ENCODE measurements around the gene STOX2. TPM values are rescaled to one million over a fixed set of nuclear protein-coding genes. Genes with fewer than 3 reads are reported as not detected.

The STOX2 gene
- total RNA-seq, 1 donor from 2014 or later: 1.9 TPM

GRCh38 chr4:183962419-183962818 lies 57.3 kb downstream of the STOX2 start:
- Mint-ChIP-seq H3K4me1 (ENCODE audit: low read depth) (no peaks in the 10 kb centered on the region), H3K27me3 (ENCODE audit: low read depth) (peaks cover 3% of the 10 kb centered on the region), H3K36me3 (ENCODE audit: low read depth) (no peaks in the 10 kb centered on the region), H3K9me3 (ENCODE audit: low read depth) (no peaks in the 10 kb centered on the region), H3K4me3 (ENCODE audit: unreplicated experiment) (no peak overlapping the region), H3K27ac (ENCODE audit: unreplicated experiment) (no peak overlapping the region)
- DNase-seq (ENCODE audit: low spot score): no peak
- TF ChIP-seq, protein P1, sequence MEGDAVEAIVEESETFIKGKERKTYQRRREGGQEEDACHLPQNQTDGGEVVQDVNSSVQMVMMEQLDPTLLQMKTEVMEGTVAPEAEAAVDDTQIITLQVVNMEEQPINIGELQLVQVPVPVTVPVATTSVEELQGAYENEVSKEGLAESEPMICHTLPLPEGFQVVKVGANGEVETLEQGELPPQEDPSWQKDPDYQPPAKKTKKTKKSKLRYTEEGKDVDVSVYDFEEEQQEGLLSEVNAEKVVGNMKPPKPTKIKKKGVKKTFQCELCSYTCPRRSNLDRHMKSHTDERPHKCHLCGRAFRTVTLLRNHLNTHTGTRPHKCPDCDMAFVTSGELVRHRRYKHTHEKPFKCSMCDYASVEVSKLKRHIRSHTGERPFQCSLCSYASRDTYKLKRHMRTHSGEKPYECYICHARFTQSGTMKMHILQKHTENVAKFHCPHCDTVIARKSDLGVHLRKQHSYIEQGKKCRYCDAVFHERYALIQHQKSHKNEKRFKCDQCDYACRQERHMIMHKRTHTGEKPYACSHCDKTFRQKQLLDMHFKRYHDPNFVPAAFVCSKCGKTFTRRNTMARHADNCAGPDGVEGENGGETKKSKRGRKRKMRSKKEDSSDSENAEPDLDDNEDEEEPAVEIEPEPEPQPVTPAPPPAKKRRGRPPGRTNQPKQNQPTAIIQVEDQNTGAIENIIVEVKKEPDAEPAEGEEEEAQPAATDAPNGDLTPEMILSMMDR (IDR thresholded peaks at IDR 0.05): no peak

- DNase-seq (ENCODE audit: low spot score): no peak
- H3K27me3 Mint-ChIP-seq (ENCODE audit: low read depth): peaks cover 3% of the 10 kb centered on the region
- H3K27ac Mint-ChIP-seq (ENCODE audit: unreplicated experiment): no peak overlapping the region
- H3K36me3 Mint-ChIP-seq (ENCODE audit: low read depth): no peaks in the 10 kb centered on the region
- H3K9me3 Mint-ChIP-seq (ENCODE audit: low read depth): no peaks in the 10 kb centered on the region
- H3K4me1 Mint-ChIP-seq (ENCODE audit: low read depth): no peaks in the 10 kb centered on the region
- H3K4me3 Mint-ChIP-seq (ENCODE audit: unreplicated experiment): no peak overlapping the region
- TF ChIP-seq, protein P1 (IDR thresholded peaks at IDR 0.05): no peak
Observed at GRCh38 chr4:183966371-183966770, 61.3 kb downstream of the STOX2 start.

DNA sequence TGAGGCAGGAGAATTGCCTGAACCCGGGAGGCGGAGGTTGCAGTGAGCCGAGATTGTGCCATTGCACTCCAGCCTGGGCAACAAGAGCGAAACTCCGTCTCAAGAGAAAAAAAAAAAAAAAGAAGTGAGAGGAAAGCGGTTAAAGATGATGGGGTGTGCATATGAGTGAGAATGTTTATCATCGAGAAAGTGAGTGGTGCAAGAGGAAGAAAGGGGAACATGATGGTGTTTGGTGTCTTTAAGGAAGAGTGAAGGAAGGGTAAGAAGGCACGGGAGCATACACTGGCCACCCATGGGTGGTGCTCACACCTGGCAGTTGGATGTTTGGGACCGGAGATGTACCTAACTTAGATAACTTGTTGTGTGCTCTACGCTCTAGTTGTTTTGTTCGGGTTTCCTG lies 62.2 kb downstream of the STOX2 start:
- Mint-ChIP-seq H3K27ac (ENCODE audit: unreplicated experiment) (no peak overlapping the region), H3K9me3 (ENCODE audit: low read depth) (no peaks in the 10 kb centered on the region), H3K4me1 (ENCODE audit: low read depth) (peaks cover 3% of the 10 kb centered on the region), H3K36me3 (ENCODE audit: low read depth) (no peaks in the 10 kb centered on the region), H3K27me3 (ENCODE audit: low read depth) (peaks cover 1% of the 10 kb centered on the region), H3K4me3 (ENCODE audit: unreplicated experiment) (no peak overlapping the region)
- TF ChIP-seq, protein P1 (IDR thresholded peaks at IDR 0.05): no peak
- no peak for DNase-seq (ENCODE audit: low spot score)

DNA sequence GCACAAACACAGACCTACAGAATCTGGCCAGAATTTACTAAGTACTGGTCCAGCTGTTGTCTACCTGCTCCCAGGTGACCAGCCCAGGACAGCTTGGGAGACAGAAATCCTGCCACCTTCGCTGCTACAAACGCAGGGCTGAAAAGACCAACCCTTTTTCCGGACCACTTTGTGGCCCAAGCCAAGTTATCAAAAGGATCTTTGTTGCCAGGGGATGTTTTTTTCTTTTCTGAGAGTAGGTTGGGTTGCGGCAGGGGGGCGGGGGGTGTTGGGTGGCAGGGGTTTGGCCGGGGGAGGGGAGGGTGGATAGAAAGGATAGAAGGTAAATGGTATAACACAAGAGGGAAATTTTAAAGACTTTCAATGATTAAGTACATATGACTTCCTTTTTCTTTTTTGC lies 63.4 kb downstream of the STOX2 start:
- peaks cover 1% of the 10 kb centered on the region for H3K27me3 Mint-ChIP-seq (ENCODE audit: low read depth)
- H3K9me3 Mint-ChIP-seq (ENCODE audit: low read depth): peaks cover 5% of the 10 kb centered on the region
- H3K36me3 Mint-ChIP-seq (ENCODE audit: low read depth): no peaks in the 10 kb centered on the region
- no peak overlapping the region for H3K4me3 Mint-ChIP-seq (ENCODE audit: unreplicated experiment)
- H3K4me1 Mint-ChIP-seq (ENCODE audit: low read depth): peaks cover 3% of the 10 kb centered on the region
- no peak for DNase-seq (ENCODE audit: low spot score)
- H3K27ac Mint-ChIP-seq (ENCODE audit: unreplicated experiment): no peak overlapping the region
- TF ChIP-seq, protein P1 (IDR thresholded peaks at IDR 0.05): no peak

DNA sequence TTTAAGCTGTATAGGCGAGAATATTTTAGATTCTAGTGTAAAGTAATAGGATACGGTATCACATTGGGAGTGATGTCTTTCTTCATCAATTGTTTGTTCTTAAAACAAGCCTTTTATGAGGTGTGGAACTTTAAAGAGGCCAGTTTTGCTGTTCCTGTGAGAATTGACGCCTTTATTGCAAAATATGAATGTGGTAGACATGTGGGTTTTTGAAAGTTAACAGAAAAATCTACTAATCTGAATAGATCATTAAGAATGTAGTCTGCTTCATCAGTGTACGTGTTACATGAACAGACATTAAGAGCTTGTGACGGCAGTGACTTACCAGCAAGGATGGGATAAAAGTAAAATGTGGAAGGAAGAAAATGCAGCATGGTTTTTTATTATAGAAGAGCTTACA lies 63.8 kb downstream of the STOX2 start:
- no peak for DNase-seq (ENCODE audit: low spot score)
- TF ChIP-seq, protein P1 (IDR thresholded peaks at IDR 0.05): no peak
- Mint-ChIP-seq H3K27me3 (ENCODE audit: low read depth) (peaks cover 1% of the 10 kb centered on the region), H3K27ac (ENCODE audit: unreplicated experiment) (no peak overlapping the region), H3K9me3 (ENCODE audit: low read depth) (peaks cover 5% of the 10 kb centered on the region), H3K4me1 (ENCODE audit: low read depth) (peaks cover 3% of the 10 kb centered on the region), H3K4me3 (ENCODE audit: unreplicated experiment) (no peak overlapping the region), H3K36me3 (ENCODE audit: low read depth) (no peaks in the 10 kb centered on the region)
